Measurements from ENCODE around the gene RBBP7.

RBBP7 gene

GRCh38 chrX:16807976-16808542 is 62.1 kb downstream of the RBBP7 start:
- Histone ChIP-seq H3K79me2 (ENCODE audit: insufficient read depth, low read depth) (peaks cover 85% of the 10 kb centered on the region), H3K36me3 (ENCODE audit: insufficient read depth) (no peaks in the 10 kb centered on the region), H3K27ac (no peak overlapping the region), H3K4me2 (peak overlapping the region; percentile 42), H2AFZ (ENCODE audit: low read depth) (no peak overlapping the region), H3K4me3 (IDR thresholded peaks at IDR 0.05; ENCODE audit: insufficient read depth, low read depth, low read length) (no peak overlapping the region), H3K27me3 (ENCODE audit: insufficient read depth, low read depth) (no peaks in the 10 kb centered on the region), H4K20me1 (ENCODE audit: insufficient read depth) (peaks cover 7% of the 10 kb centered on the region; the same call in 1 of the 2 replicates), H3K9ac (no peak overlapping the region), H3K4me1 (ENCODE audit: low read depth, poor library complexity, severe bottlenecking) (peaks cover 17% of the 10 kb centered on the region)
- TF ChIP-seq CTCF (conservative IDR thresholded peaks at IDR 0.05; ENCODE audit: low read depth, low read length), result no peak

- no peak for TF ChIP-seq CTCF (conservative IDR thresholded peaks at IDR 0.05; ENCODE audit: low read depth, low read length)
- no peak overlapping the region for H3K4me3 ChIP-seq (IDR thresholded peaks at IDR 0.05; ENCODE audit: insufficient read depth, low read depth, low read length)
- H3K27ac ChIP-seq, result no peak overlapping the region; the same call in 1 of the 2 replicates
- no peak overlapping the region for H2AFZ ChIP-seq (ENCODE audit: low read depth)
- H3K9ac ChIP-seq, result no peak overlapping the region
- H3K4me1 ChIP-seq (ENCODE audit: low read depth, poor library complexity, severe bottlenecking), result peaks cover 17% of the 10 kb centered on the region
- no peaks in the 10 kb centered on the region for H3K27me3 ChIP-seq (ENCODE audit: insufficient read depth, low read depth)
- H3K79me2 ChIP-seq (ENCODE audit: insufficient read depth, low read depth), result peaks cover 86% of the 10 kb centered on the region
- no peaks in the 10 kb centered on the region for H3K36me3 ChIP-seq (ENCODE audit: insufficient read depth)
- H3K4me2 ChIP-seq, result peak overlapping the region; percentile 42
- H4K20me1 ChIP-seq (ENCODE audit: insufficient read depth), result peaks cover 7% of the 10 kb centered on the region; the same call in 1 of the 2 replicates
Measured at GRCh38 chrX:16807548-16807947, 62.6 kb downstream of the RBBP7 start.

GRCh38 chrX:16804923-16805464 is 65.2 kb downstream of the RBBP7 start:
- Histone ChIP-seq H3K9ac (no peak overlapping the region), H4K20me1 (ENCODE audit: insufficient read depth) (peaks cover 7% of the 10 kb centered on the region; the same call in 1 of the 2 replicates), H3K4me1 (ENCODE audit: low read depth, poor library complexity, severe bottlenecking) (peaks cover 17% of the 10 kb centered on the region), H2AFZ (ENCODE audit: low read depth) (no peak overlapping the region), H3K36me3 (ENCODE audit: insufficient read depth) (no peaks in the 10 kb centered on the region), H3K4me2 (no peak overlapping the region), H3K27ac (no peak overlapping the region), H3K27me3 (ENCODE audit: insufficient read depth, low read depth) (no peaks in the 10 kb centered on the region), H3K4me3 (IDR thresholded peaks at IDR 0.05; ENCODE audit: insufficient read depth, low read depth, low read length) (no peak overlapping the region), H3K79me2 (ENCODE audit: insufficient read depth, low read depth) (peaks cover 76% of the 10 kb centered on the region)
- no peak for TF ChIP-seq CTCF (conservative IDR thresholded peaks at IDR 0.05; ENCODE audit: low read depth, low read length)

- no peak overlapping the region for H3K4me3 ChIP-seq (IDR thresholded peaks at IDR 0.05; ENCODE audit: insufficient read depth, low read depth, low read length)
- H2AFZ ChIP-seq (ENCODE audit: low read depth), result no peak overlapping the region
- no peaks in the 10 kb centered on the region for H4K20me1 ChIP-seq (ENCODE audit: insufficient read depth)
- TF ChIP-seq CTCF (conservative IDR thresholded peaks at IDR 0.05; ENCODE audit: low read depth, low read length), result no peak
- H3K27ac ChIP-seq, result no peak overlapping the region
- H3K79me2 ChIP-seq (ENCODE audit: insufficient read depth, low read depth), result peaks cover 56% of the 10 kb centered on the region; the same call in 1 of the 2 replicates
- H3K4me2 ChIP-seq, result no peak overlapping the region
- H3K27me3 ChIP-seq (ENCODE audit: insufficient read depth, low read depth), result no peaks in the 10 kb centered on the region
- H3K36me3 ChIP-seq (ENCODE audit: insufficient read depth), result 0 out of 2 replicates have a peak, but pooled peaks cover 2% of the 10 kb centered on the region
- no peaks in the 10 kb centered on the region for H3K4me1 ChIP-seq (ENCODE audit: low read depth, poor library complexity, severe bottlenecking)
- H3K9ac ChIP-seq, result no peak overlapping the region
Measured at GRCh38 chrX:16797841-16798240, 72.3 kb downstream of the RBBP7 start.

Data from KMS-11 (cell line).